T-helper 2 cell treated with Interferon-gamma antibody and Interleukin-4, amounts not matched to agents 100 ng/mL and 5 ng/mL, for 36 hours (primary cell): ENCODE results near the gene ZBTB42. TPM values are rescaled to one million over a fixed set of nuclear protein-coding genes. Genes with fewer than 3 reads are reported as not detected.
"Not testable (repeated sequence)": the region's sequence is repeated elsewhere in the genome, so short reads cannot be mapped to it uniquely, and the experiment has no call there.

Source experiments
- intact Hi-C: fragments of 100-400 bp; cut with micrococcal nuclease; formaldehyde crosslinking; loops from one replicate; pipeline ENCODE4 v1.15.1; 2023
- total RNA-seq: library from RNA; stranded (reverse); gene quantifications from 2 replicates; pipeline ENCODE4 v1.2.3, GENCODE V29; 2022

Gene ZBTB42
- total RNA-seq, 1 donor from 2014 or later = 5.4 TPM

DNA sequence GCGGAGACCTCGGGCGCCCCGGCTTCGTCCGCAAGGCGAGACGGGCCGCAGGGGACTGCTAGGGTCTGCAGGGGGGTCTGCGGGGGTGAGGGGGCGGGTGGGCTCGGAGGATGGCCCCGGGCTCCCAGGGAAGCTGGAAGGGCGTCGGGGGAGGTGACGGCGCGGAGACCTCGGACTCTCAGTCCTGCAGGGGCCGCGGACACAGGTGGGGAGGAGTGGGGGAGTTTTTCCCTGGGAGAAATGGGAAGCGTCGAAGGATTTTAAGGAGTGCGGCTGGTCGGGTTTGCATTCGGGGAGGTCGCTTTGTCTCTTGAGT is 25.9 kb downstream of the ZBTB42 start:
- intact Hi-C loops = loop anchor here (1.0 to 2.0 kb wide), 3 partner anchors 27 to 59 kb away; partner anchors contain the start of gene CEP170B

- intact Hi-C loops = loop anchor here (2.0 kb wide), 1 partner anchor 37 kb away; the partner anchor contains the start of gene CEP170B
These were observed 26.5 kb downstream of the ZBTB42 start for GRCh38 chr14:104827177-104828055.

DNA sequence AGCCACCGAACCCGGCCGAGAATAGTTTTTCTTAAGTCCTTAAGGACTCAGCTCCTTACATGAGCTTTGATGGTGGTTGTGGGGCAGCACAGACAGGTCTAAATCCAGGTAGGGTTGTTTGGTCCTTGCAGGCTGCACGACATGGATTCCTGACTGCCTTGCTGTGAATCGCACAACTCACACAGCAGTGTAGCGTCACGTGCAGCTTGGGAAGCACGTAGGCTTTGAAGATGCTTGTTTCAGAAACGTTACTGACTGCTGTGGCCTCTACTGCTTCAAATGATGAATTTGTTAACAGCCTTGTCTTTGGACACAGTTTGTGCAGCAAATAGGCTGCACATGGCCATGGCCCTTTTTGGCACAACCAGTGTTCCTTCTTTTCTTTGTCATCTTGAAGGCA is 29.9 kb downstream of the ZBTB42 start:
- intact Hi-C loops = no loop called here

- intact Hi-C loops = not testable (repeated sequence)
These were observed 35.5 kb downstream of the ZBTB42 start for GRCh38 chr14:104836171-104836935.

- intact Hi-C loops = no loop called here
These were observed 40.8 kb downstream of the ZBTB42 start for GRCh38 chr14:104841730-104842129.

GRCh38 chr14:104843006-104843405 is 42.1 kb downstream of the ZBTB42 start:
- intact Hi-C loops = no loop called here

DNA sequence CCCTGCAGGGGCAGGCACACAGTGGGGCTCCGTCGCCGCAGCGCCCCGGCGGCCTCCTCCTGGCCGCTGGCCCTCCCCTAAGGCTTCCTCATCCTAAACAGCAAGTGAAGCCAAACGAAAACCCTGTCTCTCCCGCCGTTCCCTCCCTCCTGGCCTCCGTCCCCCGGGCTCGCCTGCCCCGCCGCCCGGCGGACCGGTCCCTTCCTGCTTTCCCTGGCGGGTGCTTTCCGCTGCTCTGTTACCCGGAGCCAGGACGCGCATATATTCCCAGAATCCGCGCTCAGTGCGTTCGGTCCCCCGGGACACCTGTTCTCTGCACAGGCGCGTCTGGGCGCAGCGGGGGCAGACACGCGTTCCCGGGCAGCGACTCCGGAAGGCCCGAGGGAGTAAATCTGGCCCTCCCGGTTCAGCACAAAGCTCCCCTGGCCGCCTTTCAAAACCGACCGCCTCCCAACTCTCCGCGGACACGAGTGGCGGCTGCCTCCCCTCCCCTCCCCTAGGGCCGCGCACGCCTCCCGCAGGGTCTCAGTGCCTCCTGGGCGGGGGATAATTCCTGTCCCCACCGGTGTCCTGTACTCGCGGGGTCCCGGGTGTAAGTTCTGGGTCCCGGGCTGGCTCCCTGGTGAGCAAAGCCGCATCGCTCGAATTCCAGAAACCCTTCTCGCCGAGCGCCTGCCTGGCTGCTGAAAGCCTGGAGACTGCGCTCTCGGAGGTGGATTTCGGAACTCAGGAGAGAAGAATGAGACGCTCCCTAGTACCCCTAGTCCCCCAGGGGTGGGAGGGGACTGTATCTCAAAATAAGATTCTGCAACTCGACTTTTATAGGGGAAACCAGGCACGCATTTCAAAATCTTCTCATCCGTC is 42.8 kb downstream of the ZBTB42 start:
- intact Hi-C loops = no loop called here

- intact Hi-C loops = no loop called here
These were observed 43.6 kb downstream of the ZBTB42 start for GRCh38 chr14:104844306-104845032.

DNA sequence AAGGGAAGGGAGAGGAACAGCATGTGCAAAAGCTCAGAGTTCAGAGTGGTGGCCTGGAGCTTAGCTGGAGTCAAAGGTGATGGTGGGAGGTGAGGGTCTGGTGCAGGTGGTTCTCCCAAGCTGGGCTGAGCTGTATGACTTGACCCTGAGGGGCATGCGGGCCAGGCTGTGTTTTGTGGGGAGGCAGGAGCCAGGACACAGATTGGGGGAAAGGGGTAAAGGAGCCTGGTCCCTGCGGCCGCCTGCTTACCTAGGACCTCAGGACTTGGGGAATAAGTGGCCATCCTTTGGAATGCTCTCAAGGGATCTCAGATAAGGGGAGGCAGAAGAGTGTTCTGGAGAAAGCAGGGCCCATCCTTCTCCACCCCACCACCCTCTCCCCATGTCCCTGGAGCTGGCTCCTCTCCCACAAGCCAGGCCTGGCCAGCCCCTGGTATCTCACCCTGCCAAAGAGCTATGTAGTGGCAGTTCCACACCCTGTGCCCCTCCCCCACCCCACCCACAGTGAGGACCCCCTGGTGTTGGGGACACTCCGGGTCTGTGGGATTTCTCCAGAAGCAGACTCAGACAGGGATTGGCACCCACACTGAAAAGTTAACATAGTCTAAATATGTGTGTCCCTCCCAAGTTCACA is 44.2 kb downstream of the ZBTB42 start:
- intact Hi-C loops = no loop called here

DNA sequence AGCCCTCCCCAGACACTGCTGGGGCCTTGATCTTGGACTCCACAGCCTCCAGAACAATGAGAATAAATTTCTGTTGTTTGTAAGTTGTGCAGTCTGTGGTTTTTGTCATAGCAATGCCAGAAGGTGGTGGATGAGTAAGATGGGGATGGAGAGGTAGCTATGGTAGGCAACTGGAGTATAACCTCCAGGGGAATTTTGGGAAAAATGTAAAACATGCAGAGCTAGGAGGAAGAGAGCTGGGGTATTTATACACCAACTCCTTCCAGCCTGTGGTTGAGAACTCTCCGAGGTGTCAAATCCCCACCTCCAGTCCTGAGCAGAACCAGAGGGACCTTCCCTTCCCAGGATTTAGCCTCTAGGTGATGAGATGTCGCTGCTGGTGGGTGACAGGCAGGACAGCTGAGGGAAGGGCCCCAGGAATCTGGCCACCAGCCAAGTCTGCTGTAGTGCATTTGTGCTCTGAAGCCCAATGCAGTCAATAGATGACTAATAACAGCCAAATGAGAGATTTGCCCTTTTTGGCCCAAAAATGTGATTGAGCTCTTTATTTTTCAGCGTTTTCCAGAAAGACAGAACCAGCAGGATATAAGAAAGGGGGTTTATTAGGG is 45.0 kb downstream of the ZBTB42 start:
- intact Hi-C loops = no loop called here

GRCh38 chr14:104852280-104852663 is 51.4 kb downstream of the ZBTB42 start:
- intact Hi-C loops = no loop called here

Other genes with a start within 250 kb of the ZBTB42 start
- gene C14orf180, start 221.3 kb upstream of the ZBTB42 start, total RNA-seq = not detected in 2 replicates
- gene TMEM179, start 196.3 kb upstream of the ZBTB42 start, total RNA-seq = 0.11 and 0.30 TPM in 2 replicates
- gene INF2, start 111.5 kb upstream of the ZBTB42 start, total RNA-seq = 157 and 169 TPM in 2 replicates
- 1.0 and 1.8 TPM in 2 replicates for gene ADSS1, start 76.9 kb upstream of the ZBTB42 start, total RNA-seq
- 116 TPM in 2 replicates for gene SIVA1, start 48.0 kb upstream of the ZBTB42 start, total RNA-seq
- 141 and 147 TPM in 2 replicates for gene AKT1, start 5.4 kb upstream of the ZBTB42 start, total RNA-seq
- gene CEP170B, start 64.2 kb downstream of the ZBTB42 start, total RNA-seq = 3.8 and 4.1 TPM in 2 replicates
- 0.11 TPM in 2 replicates for gene PLD4, start 123.8 kb downstream of the ZBTB42 start, total RNA-seq
- 0.05 TPM in 1 of 2 replicates, not detected in the other for gene AHNAK2, start 177.3 kb downstream of the ZBTB42 start, total RNA-seq
- 1.2 and 1.3 TPM in 2 replicates for gene CLBA1, start 184.7 kb downstream of the ZBTB42 start, total RNA-seq
- gene CDCA4, start 220.0 kb downstream of the ZBTB42 start, total RNA-seq = 52.6 and 52.7 TPM in 2 replicates